GM20431 (cell line): Measurements from ENCODE around the gene PLD1.
"Not testable (repeated sequence)": the region's sequence is repeated elsewhere in the genome, so short reads cannot be mapped to it uniquely, and the experiment has no call there.

Source experiments
- in situ Hi-C: fragments of 300-500 bp; cut with MseI, MboI; formaldehyde crosslinking; loops from one replicate; pipeline ENCODE4 v1.15.0; 2020; ENCODE audit warnings: low sequenced_read_pairs; ENCODE audit not compliant: unreplicated experiment

The PLD1 gene

DNA sequence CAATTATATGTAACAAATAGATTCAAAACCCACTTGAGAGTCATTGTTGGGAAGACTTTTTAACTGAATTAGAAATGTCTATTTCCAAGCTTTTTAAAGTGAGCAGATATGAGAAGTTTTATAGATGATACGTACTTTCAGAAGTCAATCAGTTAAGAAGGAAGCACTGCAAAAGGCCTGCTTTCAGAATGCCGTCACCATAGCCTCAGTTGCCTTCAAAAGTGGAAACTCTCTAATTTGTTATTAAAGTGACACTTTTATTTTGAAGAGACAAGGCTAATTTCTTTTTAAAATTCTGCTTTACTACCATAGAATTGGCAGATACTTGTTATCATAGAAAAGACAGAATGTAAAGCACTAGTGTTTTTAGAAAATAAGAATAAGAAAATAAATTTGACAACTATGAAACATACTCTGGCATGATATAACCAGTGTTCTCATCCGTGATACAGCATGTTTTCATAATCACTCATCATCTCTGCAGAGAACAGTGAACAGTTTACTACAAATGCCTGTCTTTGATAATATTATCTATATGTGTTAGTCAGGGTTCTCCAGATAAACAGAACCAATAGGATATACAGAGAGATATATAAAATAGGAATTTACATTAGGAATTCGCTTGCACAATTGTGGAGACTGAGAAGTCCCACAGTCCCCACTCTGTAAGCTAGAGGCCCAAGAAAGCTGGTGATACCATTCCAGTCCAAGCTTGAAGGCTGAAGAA is 7.0 kb upstream of the PLD1 start:
- in situ Hi-C loops: no loop called here

GRCh38 chr3:171815973-171816595 is 5.8 kb upstream of the PLD1 start:
- in situ Hi-C loops: no loop called here

DNA sequence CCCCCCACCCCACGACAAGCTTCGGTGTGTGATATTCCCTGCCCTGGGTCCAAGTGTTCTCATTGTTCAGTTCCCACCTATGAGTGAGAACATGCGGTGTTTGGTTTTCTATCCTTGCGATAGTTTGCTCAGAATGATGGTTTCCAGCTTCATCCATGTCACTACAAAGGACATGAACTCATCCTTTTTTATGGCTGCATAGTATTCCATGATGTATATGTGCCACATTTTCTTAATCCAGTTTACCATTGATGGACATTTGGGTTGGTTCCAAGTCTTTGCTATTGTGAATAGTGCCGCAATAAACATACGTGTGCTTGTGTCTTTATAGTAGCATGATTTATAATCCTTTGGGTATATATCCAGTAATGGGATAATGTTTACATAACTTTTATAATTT is 4.4 kb upstream of the PLD1 start:
- in situ Hi-C loops: not testable (repeated sequence)

DNA sequence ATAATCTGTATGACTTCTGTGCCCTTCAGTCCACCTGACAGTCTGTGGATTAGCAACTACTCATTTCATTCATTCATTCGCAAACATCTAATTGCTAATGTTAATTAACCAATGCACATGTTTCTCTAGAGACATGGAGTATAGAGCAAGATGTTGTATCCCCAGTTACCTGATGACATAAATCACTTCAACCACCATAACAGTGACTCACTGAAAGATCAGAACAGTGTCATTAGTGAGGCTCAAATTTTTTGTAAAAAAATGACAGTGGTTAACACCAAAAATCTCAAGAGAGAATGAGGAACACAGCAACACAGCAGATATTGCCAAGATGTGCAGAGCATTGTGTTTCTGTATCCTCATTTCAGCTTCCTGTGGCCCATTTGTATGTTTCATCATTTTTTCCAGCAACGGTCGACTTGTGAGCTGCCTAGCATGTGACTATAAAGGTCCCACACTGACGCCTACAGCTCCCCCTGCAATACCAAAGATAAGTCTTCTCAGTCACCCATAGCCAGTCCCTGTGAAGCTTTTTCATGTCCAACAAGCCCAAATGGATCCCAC is 3.7 kb upstream of the PLD1 start:
- in situ Hi-C loops: no loop called here

DNA sequence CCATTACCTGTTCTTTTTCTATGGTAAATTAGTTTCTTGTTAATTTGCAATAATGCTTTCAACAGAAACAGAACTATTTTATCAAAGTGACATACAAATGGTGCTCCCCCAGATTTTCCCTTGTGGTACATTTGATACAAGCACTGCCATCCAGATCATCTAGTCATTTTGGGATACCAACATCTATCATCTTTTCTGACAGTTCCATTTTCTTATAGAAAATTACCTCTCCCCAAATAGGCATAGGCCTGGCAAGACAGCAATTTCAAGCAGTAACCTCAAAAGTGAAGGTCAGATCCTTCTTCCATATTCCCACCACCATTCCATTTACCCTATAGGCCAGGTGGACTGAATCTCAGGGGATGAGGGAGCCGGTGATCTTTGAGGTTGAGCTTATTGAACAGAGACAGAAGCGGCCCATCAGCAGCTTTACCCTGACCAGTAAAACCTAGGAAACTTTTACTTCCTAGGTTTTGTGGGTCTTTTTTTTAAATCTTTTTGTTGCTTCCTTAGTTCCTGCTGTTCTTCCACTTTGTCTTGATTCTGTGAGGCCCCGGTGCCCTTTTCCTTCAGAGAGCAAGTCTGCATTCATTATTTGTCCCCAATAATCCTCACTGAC is 3.1 kb upstream of the PLD1 start:
- in situ Hi-C loops: no loop called here

GRCh38 chr3:171812811-171813210 is 2.5 kb upstream of the PLD1 start:
- in situ Hi-C loops: no loop called here

GRCh38 chr3:171811913-171812335 is 1.6 kb upstream of the PLD1 start:
- in situ Hi-C loops: no loop called here

- in situ Hi-C loops: no loop called here
Measured at GRCh38 chr3:171811295-171811912, 1.1 kb upstream of the PLD1 start.

DNA sequence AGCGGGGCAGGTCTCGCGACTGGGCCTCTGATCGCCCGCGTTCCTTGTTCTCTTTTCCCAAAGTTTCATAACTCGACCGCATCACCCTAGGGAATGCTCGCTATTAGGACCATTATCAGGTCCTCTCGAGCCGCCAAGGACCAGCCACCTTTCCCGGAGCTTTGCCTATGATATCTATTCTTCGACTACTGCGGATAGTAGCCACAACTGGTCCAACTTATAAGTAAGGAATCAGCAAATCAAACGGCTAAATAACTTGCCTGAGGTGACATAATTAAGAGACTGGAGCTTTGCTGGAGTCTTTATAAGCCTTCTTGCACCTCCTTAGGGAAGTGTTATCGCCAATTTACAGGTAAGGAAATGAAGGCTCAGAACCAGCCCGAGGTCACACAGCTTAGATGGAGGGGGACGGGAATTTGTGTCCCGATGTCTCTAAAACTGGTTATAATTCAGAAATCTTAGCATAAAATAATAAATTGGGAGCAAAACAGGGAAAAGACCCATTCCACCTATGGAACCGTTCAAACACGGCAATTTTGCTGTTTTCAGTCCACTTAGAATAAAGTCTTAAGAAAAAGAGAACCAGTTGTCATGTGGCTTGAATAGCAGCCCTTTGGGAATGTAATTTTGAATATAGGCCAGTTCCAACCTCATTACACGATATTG is 479 bp upstream of the PLD1 start:
- in situ Hi-C loops: no loop called here

DNA sequence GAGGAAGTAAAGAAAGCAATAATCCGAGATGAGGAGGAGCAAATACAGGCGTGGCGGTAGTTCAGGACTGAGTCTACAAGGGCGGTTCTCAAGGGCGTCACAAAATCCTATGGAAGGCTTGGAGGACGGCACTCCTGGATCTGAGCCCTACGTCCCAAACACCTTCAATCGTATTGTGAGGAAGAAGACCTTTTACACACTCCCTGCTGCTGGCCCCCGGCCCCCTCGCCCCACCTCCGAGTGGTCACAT is 747 bp downstream of the PLD1 start:
- in situ Hi-C loops: no loop called here

GRCh38 chr3:171807806-171808205 is 2.5 kb downstream of the PLD1 start:
- in situ Hi-C loops: no loop called here

DNA sequence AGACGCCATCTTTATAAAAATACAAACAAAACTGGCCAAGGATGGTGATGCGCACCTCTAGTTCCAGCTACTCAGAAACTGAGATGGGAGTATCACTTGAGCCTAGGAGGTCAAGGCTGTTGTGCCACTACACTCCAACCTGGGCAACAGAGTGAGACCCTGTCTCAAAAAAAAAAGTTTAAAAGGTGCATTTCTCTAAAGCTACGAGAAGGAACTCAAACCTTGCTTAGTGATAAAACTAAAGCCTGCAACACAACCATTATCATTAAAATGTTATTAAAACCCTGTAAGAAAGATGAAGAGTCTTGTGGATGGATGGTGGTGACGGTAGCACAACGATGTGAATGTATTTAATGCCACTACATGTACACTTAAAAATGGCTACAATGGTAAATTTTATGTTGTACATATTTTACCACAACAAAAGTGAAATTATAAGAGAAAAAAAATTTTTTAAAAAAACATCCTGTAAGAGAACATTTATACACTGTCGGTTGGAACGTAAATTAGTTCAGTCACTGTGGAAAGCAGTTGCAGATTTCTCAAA is 3.1 kb downstream of the PLD1 start:
- in situ Hi-C loops: no loop called here

- in situ Hi-C loops: no loop called here
Measured at GRCh38 chr3:171806200-171807128, 3.8 kb downstream of the PLD1 start.

- in situ Hi-C loops: no loop called here
Measured at GRCh38 chr3:171805687-171806086, 4.6 kb downstream of the PLD1 start.

DNA sequence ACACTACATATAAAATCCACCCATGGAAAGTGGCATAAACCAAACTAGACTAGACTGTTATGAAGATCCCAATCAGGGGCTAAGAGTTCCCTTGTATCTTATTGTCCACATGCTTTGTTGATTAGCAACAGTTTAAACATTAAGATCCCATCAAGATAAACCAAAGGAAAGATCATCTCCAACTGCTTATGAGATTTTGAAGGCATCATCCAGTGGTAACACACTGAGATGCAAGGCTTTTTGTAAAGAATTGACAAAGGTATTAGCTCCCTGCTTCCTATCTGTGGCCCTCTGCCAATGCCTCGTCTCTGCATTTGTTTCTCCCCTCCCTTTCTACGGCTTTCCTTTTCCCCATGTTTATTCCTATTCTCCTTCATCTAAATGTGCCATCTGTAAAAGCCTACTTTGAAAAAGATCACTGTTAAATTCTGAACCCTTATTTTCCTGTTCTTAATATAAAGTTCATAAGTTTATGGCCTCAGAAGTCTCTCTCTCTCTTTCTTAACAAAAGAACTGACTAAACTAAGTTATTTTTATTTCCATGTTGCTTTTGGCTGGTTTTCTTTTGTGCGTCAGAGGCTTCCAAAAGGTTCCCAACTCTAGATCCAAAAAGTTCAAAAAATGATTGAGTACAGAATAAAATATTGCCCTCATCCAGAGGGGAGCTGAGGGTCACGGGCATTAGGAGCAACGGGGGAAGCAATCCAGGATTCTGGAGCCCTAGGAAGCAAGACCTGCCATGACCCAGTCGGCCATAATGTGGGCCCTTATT is 5.5 kb downstream of the PLD1 start:
- in situ Hi-C loops: no loop called here

- in situ Hi-C loops: no loop called here
Measured at GRCh38 chr3:171803044-171803443, 7.2 kb downstream of the PLD1 start.

DNA sequence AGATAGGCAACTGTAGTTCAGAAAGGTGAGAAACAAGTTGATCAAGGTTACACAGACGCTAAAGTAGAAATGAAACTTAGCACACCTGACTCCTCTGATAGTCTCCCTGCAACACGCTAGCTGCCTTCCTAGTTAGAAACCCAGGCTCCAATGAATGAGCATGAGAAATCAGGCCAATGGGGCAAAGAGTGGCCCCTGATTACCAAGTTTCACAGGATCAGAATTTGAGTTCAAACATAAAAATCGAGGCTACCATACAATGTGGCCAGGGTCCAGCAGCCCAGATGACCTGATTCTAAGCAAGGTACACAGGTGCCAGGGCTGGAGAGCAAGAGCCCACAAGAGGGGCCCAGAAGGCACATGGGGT is 7.7 kb downstream of the PLD1 start:
- in situ Hi-C loops: no loop called here

GRCh38 chr3:171801738-171802589 is 8.3 kb downstream of the PLD1 start:
- in situ Hi-C loops: no loop called here
